WI38 (cell line): ENCODE measurements around the gene VEGFA.
"Not testable (repeated sequence)": the region's sequence is repeated elsewhere in the genome, so short reads cannot be mapped to it uniquely, and the experiment has no call there.

Source experiments
- H3K4me3 ChIP-seq: 2 replicates; pipeline ENCODE4 v1.5.1; 2011; ENCODE audit warnings: low read depth, mild to moderate bottlenecking, control low read depth, low read length
- CTCF ChIP-seq: IDR thresholded peaks from 2 replicates; pipeline ENCODE4 v1.5.1; 2012; ENCODE audit warnings: low read depth, mild to moderate bottlenecking, control low read depth, low read length

VEGFA gene

GRCh38 chr6:43817192-43817591 is 47.2 kb downstream of the VEGFA start:
- H3K4me3 ChIP-seq: no peak overlapping the region
- TF ChIP-seq CTCF: peak; percentile 24; the same call in 1 of the 2 replicates

DNA sequence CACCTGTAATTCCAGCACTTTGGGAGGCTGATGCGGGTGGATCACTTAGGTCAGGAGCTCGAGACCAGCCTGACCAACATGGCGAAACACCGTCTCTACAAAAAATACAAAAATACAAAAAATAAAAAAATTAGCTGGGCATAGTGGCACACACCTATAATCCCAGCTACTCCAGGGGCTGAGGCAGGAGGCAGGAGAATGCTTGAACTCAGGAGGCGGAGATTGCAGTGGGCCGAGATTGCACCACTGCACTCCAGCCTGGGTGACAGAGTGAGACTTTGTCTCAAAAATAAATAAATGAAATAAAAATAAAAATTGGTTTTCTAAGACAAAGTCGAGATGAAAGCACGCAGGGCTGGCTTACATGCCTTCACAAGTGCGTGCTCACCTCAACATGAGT is 49.0 kb downstream of the VEGFA start:
- not testable (repeated sequence) for H3K4me3 ChIP-seq

GRCh38 chr6:43819958-43820357 is 49.9 kb downstream of the VEGFA start:
- no peak for TF ChIP-seq CTCF
- H3K4me3 ChIP-seq: no peak overlapping the region

GRCh38 chr6:43820486-43820885 is 50.5 kb downstream of the VEGFA start:
- TF ChIP-seq CTCF: no peak
- H3K4me3 ChIP-seq: no peak overlapping the region

- no peak overlapping the region for H3K4me3 ChIP-seq
- TF ChIP-seq CTCF: no peak
Measured at GRCh38 chr6:43821101-43821886, 51.3 kb downstream of the VEGFA start.

- TF ChIP-seq CTCF: no peak
- no peak overlapping the region for H3K4me3 ChIP-seq
Measured at GRCh38 chr6:43823390-43823789, 53.4 kb downstream of the VEGFA start.

DNA sequence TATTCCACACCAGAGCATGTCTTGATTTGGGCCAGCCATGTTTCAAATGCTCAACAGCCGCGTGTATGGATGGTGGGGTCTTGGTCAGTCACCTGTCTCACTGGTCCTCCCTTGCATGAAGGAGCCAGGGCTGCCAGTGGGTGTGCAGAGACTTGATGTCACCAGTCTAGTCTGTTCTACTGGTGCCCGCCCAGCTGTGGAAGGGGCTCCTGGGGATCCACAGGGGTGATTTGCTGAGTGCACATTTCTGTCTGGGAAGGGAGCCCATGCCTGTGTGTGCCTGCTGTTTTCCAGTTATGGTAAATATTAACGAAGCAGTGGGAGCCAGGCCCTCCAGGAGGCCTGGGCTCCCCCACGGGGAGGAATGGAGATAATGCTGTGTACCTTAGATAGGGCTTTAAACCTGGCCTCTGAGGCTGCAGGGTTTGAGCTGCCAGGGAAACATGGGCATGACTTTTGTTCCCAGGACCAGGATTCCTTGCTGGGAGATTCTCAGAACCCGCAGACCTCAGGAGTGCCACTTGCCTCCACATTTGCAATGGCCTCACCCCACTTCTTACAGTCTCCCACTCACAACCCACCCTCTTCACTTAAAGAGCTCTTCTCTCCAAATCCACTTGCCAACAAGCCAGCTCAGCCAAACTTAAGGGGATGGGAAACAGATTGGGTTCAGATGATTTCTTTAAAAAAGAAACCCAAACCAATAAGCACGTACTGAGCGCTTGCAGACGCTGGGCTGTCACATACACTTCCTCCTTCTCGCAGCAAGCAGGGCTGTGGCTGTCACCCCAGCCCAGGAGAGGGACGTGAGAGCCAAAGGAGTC is 54.1 kb downstream of the VEGFA start:
- TF ChIP-seq CTCF: no peak
- no peak overlapping the region for H3K4me3 ChIP-seq
